Activated naive CD4-positive, alpha-beta T cell (primary cell): ENCODE measurements around the gene EML1.

Experiments
- DNase-seq, 4 experiments: peaks; one replicate each; lab custom pipeline; 2025; lab: John Stamatoyannopoulos, UW

The EML1 gene

GRCh38 chr14:99793213-99794150, at the start of gene EML1:
Gene EML1 (plus strand): TSS chr14:99793413. CDS start chr14:99793477, 64 bp downstream.
- peak; percentile 17 to 66 (median 32) for DNase-seq

GRCh38 chr14:99744199-99744872, 48.9 kb upstream of the EML1 start:
- no peak for DNase-seq

GRCh38 chr14:99744873-99745224, 48.4 kb upstream of the EML1 start:
- no peak for DNase-seq

DNA sequence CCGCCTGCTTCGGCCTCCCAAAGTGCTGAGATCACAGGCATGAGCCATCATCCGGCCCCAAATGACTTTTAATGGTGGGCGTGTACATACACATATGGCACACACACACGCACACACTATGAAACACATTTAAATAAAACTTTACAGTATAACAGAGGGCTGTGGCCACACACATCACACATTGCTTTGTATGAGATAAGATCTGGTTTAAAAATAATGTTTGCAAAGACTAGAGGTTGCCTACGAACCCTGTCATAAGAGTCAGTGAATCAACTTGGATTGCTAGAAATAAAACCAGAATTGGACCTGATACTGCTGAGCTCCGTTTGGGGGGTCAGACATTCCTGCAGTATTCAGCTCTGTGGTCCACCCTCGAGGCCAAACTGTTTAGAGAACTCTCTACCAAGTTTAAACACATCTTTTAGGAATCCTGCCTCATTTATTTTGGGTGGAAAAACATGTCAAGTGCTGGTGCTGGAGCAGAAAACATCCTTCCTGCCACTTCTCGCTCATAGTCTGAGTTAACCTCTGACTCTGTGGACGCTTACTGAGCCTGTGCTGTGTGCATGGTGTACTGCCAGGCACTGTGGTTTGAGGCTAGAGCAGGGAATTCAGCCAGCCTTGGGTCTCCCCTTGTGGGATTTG, 47.8 kb upstream of the EML1 start:
- DNase-seq = no peak

DNA sequence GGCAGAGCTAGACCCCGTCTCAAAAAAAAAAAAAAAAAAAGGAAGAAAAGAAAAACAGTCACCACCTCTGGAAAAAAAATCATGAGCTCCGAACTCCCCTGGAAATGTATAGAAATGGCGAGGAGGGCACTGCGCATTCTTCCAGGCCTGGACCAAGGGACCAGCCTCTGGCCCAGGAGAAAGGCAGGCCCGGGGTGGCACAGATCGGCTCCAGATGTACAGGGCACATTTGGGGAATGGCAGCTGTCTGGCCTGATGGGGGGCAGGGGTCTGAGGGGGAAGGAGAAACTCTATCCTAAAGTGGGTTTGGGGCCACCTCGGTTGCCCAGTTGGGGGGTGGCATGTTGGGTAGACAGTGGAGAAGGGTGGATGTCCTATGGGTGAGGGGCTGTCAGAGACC, 46.0 kb upstream of the EML1 start:
- no peak for DNase-seq

GRCh38 chr14:99747582-99748330, 45.5 kb upstream of the EML1 start:
- no peak for DNase-seq

GRCh38 chr14:99748529-99748928, 44.7 kb upstream of the EML1 start:
- no peak for DNase-seq

DNA sequence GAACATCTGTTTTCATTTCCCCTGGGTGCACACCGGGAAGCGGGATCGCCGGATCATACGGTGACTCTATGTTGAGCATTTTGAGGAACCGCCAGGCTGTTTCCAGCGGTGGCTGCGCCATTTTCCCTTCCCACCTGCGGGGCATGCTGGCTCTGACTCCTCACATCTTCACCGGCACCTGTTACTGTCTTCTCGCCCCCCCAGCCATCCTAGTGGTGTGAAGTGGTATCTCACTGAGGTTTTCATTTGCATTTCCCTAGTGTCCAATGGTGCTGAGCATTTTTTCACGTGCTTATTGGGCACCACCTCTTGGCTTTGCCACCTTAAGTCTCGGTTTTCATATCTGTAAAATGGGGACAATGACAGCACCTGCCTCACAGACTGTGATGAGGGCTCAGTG, 44.1 kb upstream of the EML1 start:
- no peak for DNase-seq

DNA sequence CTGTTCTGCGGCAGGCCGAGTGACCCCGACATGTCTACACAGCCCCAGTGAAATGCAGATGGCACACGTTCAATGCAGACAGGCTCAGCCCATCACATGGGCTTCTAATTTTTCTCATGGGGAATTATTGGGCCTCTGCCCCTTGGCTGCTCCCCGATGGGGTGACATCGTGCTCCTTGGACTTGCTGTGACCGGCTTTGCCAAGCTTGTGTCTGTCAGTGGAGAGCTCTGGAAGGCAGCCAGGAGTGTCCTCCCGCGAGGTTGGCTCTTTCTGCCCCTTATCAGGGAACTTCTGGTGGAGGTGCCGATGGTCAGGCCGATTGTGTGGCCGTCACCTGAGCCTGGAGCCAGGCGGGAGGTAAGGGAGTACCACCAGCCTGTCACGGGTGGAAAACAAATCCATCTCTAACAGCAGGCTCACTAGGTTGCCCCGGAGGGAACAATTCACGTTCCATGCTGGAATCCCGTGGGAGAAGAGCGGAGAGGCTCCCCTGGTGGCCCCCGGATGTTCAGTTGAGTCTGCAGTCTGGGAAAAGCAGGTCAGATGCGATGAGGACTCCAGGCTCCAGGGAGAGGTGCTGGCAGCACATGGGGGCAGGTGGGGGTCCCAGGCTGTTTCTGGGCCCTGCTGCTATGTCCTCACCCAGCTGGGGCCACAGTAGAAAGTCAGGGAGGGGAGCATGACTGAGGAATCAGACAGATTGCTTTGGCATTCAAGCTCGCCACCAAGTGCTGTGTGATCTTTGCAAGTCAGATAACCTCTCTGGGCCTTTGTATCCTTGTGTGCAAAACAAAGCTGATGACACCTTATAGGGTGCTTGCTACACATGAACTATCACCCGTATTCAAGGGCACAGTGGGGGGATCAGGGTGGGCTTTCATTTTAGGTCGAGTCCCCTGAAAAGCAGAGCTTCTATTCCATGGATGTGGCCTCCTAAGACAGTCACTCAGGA, 43.2 kb upstream of the EML1 start:
- DNase-seq = no peak

- no peak for DNase-seq
These were observed 42.3 kb upstream of the EML1 start for GRCh38 chr14:99750746-99751450.

- no peak for DNase-seq
These were observed 41.4 kb upstream of the EML1 start for GRCh38 chr14:99751539-99752485.

DNA sequence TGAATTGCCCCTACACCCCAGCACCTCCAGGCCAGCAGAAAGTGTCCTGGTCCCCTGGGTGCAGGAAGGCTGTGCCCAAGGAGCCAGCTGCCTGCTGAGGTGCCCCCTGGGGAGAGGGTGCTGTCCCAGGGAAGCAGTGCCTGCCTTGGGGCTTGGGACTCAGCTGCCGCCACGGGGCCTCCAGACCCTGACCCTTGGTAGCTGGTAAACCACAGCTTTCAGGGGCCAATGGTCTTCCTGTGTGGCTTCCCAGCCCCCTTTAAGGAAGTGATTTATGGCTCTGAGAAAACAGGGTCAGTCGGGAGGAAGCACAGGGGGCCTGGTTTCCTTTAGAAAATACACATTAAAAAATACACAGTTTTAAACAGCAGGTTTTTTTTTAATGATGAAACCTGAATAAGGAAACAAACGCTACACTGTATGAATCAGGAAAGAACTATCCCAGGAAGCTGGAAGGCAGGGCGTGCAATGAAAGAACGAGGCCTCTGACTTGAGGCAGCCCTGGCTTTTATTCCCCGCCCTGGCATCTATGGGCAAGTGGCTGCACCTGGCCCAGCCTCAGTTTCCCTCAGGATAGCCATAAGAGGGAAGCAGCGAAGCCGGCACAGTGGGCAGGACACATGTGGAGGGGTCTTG, 40.6 kb upstream of the EML1 start:
- DNase-seq = no peak

DNA sequence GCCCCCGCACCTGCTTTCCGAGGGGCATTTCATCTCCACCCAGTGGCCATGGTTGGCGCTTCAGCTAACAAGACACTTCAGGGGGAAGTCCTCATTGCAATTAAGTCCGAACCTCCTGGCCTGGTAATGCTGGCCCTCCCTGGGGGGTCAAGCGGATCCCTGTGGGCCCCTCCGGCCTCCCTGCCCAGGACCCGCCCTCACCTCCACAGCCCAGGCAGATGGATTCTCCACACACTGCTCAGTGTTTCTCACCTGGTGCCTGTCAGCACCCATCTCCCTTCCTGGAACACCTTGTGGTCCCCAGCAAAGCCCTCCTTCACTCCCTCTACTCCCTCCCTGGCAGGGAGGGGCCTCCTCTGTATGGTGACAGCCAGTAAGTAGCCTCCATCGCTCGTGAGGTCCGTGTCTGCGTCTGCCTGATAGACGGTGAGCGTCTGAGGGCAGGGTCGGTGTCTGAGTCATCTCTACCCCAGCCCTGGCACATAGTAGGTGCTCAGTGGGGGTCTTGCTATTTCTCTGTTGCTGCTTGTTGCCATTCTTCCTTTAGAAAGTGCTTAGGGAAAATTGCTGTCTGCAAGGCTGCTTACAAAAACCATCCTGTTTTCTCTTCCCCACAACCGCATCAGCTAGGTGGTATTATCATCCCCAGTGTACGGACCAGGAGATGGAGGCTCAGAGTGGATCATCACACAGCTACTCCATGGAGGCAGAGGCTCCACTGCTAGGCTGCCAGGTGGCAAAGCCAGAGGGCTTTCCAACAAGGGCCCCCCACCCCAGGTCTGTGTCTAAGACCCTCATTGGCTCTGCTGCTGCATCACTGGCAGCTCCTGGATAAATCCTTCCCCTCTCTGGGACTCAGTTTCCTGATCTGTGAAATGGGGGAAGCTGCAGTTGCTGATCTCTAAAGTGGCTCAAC, 39.7 kb upstream of the EML1 start:
- no peak for DNase-seq

- DNase-seq = no peak
These were observed 38.8 kb upstream of the EML1 start for GRCh38 chr14:99754141-99755067.

- no peak for DNase-seq
These were observed 38.2 kb upstream of the EML1 start for GRCh38 chr14:99755068-99755405.
